NCI-H2196 treated with DMSO at 0.1 percent for 48 hours (cell line): ENCODE measurements around the gene TMPRSS11F.
"Not testable (repeated sequence)": the region's sequence is repeated elsewhere in the genome, so short reads cannot be mapped to it uniquely, and the experiment has no call there.

Experiments used
- DNase-seq: peaks from one replicate; lab custom pipeline; 2025; ENCODE audit not compliant: unreplicated experiment; lab: John Stamatoyannopoulos, UW

The TMPRSS11F gene

GRCh38 chr4:68129793-68130192, at the start of gene TMPRSS11F:
TMPRSS11F (minus strand) TSS chr4:68129869; CDS start chr4:68129820, 49 bp downstream.
- no peak for DNase-seq

GRCh38 chr4:68176904-68177303, 47.2 kb upstream of the TMPRSS11F start:
- DNase-seq, result no peak

- DNase-seq, result no peak
Observed at GRCh38 chr4:68176500-68176899, 46.8 kb upstream of the TMPRSS11F start.

- peak; percentile 9 for DNase-seq
Observed at GRCh38 chr4:68175562-68176155, 46.0 kb upstream of the TMPRSS11F start.

- DNase-seq, result not testable (repeated sequence)
Observed at GRCh38 chr4:68174389-68174788, 44.7 kb upstream of the TMPRSS11F start.

- not testable (repeated sequence) for DNase-seq
Observed at GRCh38 chr4:68172147-68172546, 42.5 kb upstream of the TMPRSS11F start.

GRCh38 chr4:68167706-68168105, 38.0 kb upstream of the TMPRSS11F start:
- no peak for DNase-seq

- no peak for DNase-seq
Observed at GRCh38 chr4:68167166-68167565, 37.5 kb upstream of the TMPRSS11F start.

GRCh38 chr4:68163754-68164153, 34.1 kb upstream of the TMPRSS11F start:
- DNase-seq, result no peak

GRCh38 chr4:68162196-68162595, 32.5 kb upstream of the TMPRSS11F start:
- no peak for DNase-seq

- no peak for DNase-seq
Observed at GRCh38 chr4:68152411-68152810, 22.7 kb upstream of the TMPRSS11F start.

GRCh38 chr4:68148800-68149685, 19.4 kb upstream of the TMPRSS11F start:
- no peak for DNase-seq

- DNase-seq, result no peak
Observed at GRCh38 chr4:68147079-68147478, 17.4 kb upstream of the TMPRSS11F start.

GRCh38 chr4:68145261-68145660, 15.6 kb upstream of the TMPRSS11F start:
- no peak for DNase-seq

GRCh38 chr4:68141852-68142251, 12.2 kb upstream of the TMPRSS11F start:
- DNase-seq, result no peak

GRCh38 chr4:68132342-68132741, 2.7 kb upstream of the TMPRSS11F start:
- no peak for DNase-seq

- no peak for DNase-seq
Observed at GRCh38 chr4:68124262-68124661, 5.4 kb downstream of the TMPRSS11F start.

GRCh38 chr4:68123525-68123924, 6.1 kb downstream of the TMPRSS11F start:
- no peak for DNase-seq

- no peak for DNase-seq
Observed at GRCh38 chr4:68119921-68120320, 9.7 kb downstream of the TMPRSS11F start.

- no peak for DNase-seq
Observed at GRCh38 chr4:68110441-68110840, 19.2 kb downstream of the TMPRSS11F start.

GRCh38 chr4:68109868-68110267, 19.8 kb downstream of the TMPRSS11F start:
- DNase-seq, result no peak

GRCh38 chr4:68082758-68083157, 46.9 kb downstream of the TMPRSS11F start:
- DNase-seq, result no peak
